B cell (primary cell): ENCODE results near the gene PAIP1. TPM values are rescaled to one million over a fixed set of nuclear protein-coding genes. Genes with fewer than 3 reads are reported as not detected.

Experiments used
- ATAC-seq: fragments of 200-7000 bp; cut with Tn5 transposase; one replicate; pipeline ENCODE4 v1.10.0; 2021; ENCODE audit warnings: low read depth, mild to moderate bottlenecking, moderate number of reproducible peaks, moderate library complexity
- CTCF ChIA-PET: fragments of 350-600 bp; sonication (Branson Sonifier 250); formaldehyde crosslinking; loops from one replicate; lab custom pipeline; 2021; ENCODE audit warnings: antibody characterized with exemption, inconsistent platforms; lab: Charles Lee
- POLR2A ChIA-PET: fragments of 350-600 bp; sonication (Branson Sonifier 250); formaldehyde crosslinking; loops from one replicate; lab custom pipeline; 2021; ENCODE audit warnings: antibody characterized with exemption; lab: Charles Lee
- DNase-seq: peaks from one replicate; pipeline ENCODE4 v3.0.0; 2013
- H2AFZ ChIP-seq: 2 replicates; pipeline ENCODE4 v1.6.1; 2012; ENCODE audit warnings: mild to moderate bottlenecking, low read depth, low read length; ENCODE audit not compliant: insufficient read depth, poor library complexity, severe bottlenecking
- H3K27ac ChIP-seq, 2 donors: 1 replicate in 1 of 2; 2 replicates in 1 of 2; pipeline ENCODE4 v1.5.1; 2012 to 2013; ENCODE audit warnings: low read length in 2 of 2, mild to moderate bottlenecking in 2 of 2, moderate library complexity in 1 of 2
- H3K27me3 ChIP-seq, 4 experiments: fragments of 200-600 bp in 1 of 4; sonication (generic) in 1 of 4; replicated peaks in 1 of 4; 1 replicate in 2 of 4; 2 replicates in 2 of 4; pipeline versions ENCODE4 v1.6.1 to v1.7.0; 2013 to 2016; ENCODE audit warnings: low read length in 3 of 4, mild to moderate bottlenecking in 2 of 4, mixed read lengths in 1 of 4, moderate library complexity in 1 of 4; ENCODE audit not compliant: insufficient read depth in 4 of 4, control insufficient read depth in 3 of 4; ENCODE audit errors: control extremely low read depth in 1 of 4
- H3K36me3 ChIP-seq, 2 experiments: replicated peaks in 1 of 2; 1 replicate in 1 of 2; 2 replicates in 1 of 2; pipeline versions ENCODE4 v1.6.1 to v1.7.1; 2013; ENCODE audit warnings: low read length in 1 of 2; ENCODE audit not compliant: insufficient read depth in 2 of 2, control insufficient read depth in 1 of 2; ENCODE audit errors: control extremely low read depth in 1 of 2, extremely low read depth in 1 of 2
- H3K4me1 ChIP-seq, 2 donors: fragments of 200-600 bp in 1 of 2; sonication (generic) in 1 of 2; 1 replicate in 1 of 2; 2 replicates in 1 of 2; pipeline versions ENCODE4 v1.5.1 to v1.6.1; 2013 to 2017; ENCODE audit warnings: low read length in 2 of 2; ENCODE audit not compliant: control insufficient read depth in 2 of 2, insufficient read depth in 2 of 2
- H3K4me2 ChIP-seq: replicated peaks from 2 replicates; pipeline ENCODE3; 2012; ENCODE audit warnings: mild to moderate bottlenecking, low read depth, low read length; ENCODE audit not compliant: poor library complexity, severe bottlenecking
- H3K4me3 ChIP-seq, 5 experiments: fragments of 200-600 bp in 1 of 5; sonication (generic) in 1 of 5; 1 replicate in 3 of 5; 2 replicates in 2 of 5; pipeline versions ENCODE4 v1.5.1 to v1.7.0; 2011 to 2016; ENCODE audit warnings: low read length in 4 of 5, mild to moderate bottlenecking in 4 of 5, low read depth in 2 of 5, control low read depth in 1 of 5, moderate library complexity in 1 of 5; ENCODE audit not compliant: insufficient read depth in 1 of 5; ENCODE audit errors: control extremely low read depth in 1 of 5, extremely low read depth in 1 of 5
- H3K79me2 ChIP-seq: fragments of 200-600 bp; sonication (generic); one replicate; pipeline ENCODE4 v1.6.0; 2016; ENCODE audit warnings: low read length; ENCODE audit not compliant: control insufficient read depth, insufficient read depth
- H3K9ac ChIP-seq: fragments of 200-600 bp; sonication (generic); 2 replicates; pipeline ENCODE4 v1.6.1; 2017; ENCODE audit warnings: mild to moderate bottlenecking, low read length, moderate library complexity
- H3K9me3 ChIP-seq, 3 donors: one replicate each; pipeline versions ENCODE4 v1.6.1 to v1.7.1; 2013; ENCODE audit warnings: low read length in 2 of 3; ENCODE audit not compliant: control insufficient read depth in 2 of 3, insufficient read depth in 1 of 3; ENCODE audit errors: control extremely low read depth in 1 of 3
- H4K20me1 ChIP-seq: 2 replicates; pipeline ENCODE4 v1.6.0; 2012; ENCODE audit warnings: mild to moderate bottlenecking, low read length; ENCODE audit not compliant: insufficient read depth, control insufficient read depth, poor library complexity, severe bottlenecking
- H3K27ac Mint-ChIP-seq: one replicate; pipeline ENCODE4 v1.8.0; 2021; ENCODE audit warnings: mixed read lengths
- H3K27me3 Mint-ChIP-seq: one replicate; pipeline ENCODE4 v1.8.0; 2021; ENCODE audit warnings: mixed read lengths
- H3K4me1 Mint-ChIP-seq: one replicate; pipeline ENCODE4 v1.8.0; 2021; ENCODE audit warnings: mixed read lengths
- H3K4me3 Mint-ChIP-seq: one replicate; pipeline ENCODE4 v1.8.0; 2021; ENCODE audit warnings: mixed read lengths
- H3K9me3 Mint-ChIP-seq: one replicate; pipeline ENCODE4 v1.8.0; 2022; ENCODE audit warnings: mixed read lengths; ENCODE audit not compliant: insufficient read depth
- EZH2 ChIP-seq: IDR thresholded peaks from 2 replicates; pipeline ENCODE4 v1.6.1; 2012; ENCODE audit warnings: borderline replicate concordance, low read depth, mild to moderate bottlenecking, moderate library complexity, low read length; ENCODE audit not compliant: insufficient read depth, poor library complexity, severe bottlenecking
- WGBS: methylation state at CpG from one replicate; pipeline ENCODE4 v1.1.5; 2013; ENCODE audit warnings: missing lambda C conversion rate; ENCODE audit not compliant: insufficient coverage; 5-methylcytosine and 5-hydroxymethylcytosine counted together
- intact Hi-C: fragments of 100-400 bp; cut with micrococcal nuclease; formaldehyde crosslinking; loops from one replicate; pipeline ENCODE4 v1.10.0; 2022
- polyA plus RNA-seq: library from polyadenylated mRNA; depleted of rRNA; stranded (reverse); fragments of >200 nt; gene quantifications from 2 replicates; pipeline ENCODE4 v1.2.3, GENCODE V29; 2012
- total RNA-seq, 2 donors: library from RNA; stranded (reverse); fragments of 120-200 nt in 1 of 2; gene quantifications; 1 replicate in 1 of 2; 2 replicates in 1 of 2; pipeline versions ENCODE4 v1.2.3 to v1.2.4, GENCODE V29; 2013 to 2022
- TF ChIP-seq, protein P1 (sequence below): fragments of 200-600 bp; IDR thresholded peaks from one replicate; pipeline ENCODE4 v1.8.0; 2022; ENCODE audit warnings: antibody characterized with exemption, mild to moderate bottlenecking

PAIP1 gene
- total and polyA plus RNA-seq, 2 donors (not counting 1 experiment from before 2014, with no cell fraction given): 23.0 to 31.8 TPM

- H3K27ac ChIP-seq: peak within 1 kb of the TSS; percentile 94 to 99
- peak within 1 kb of the TSS; percentile 77 for H3K4me2 ChIP-seq
- ChIA-PET POLR2A (interaction anchor here (0.6 to 2.6 kb wide), 21 partner anchors 32 to 1580 kb away, joined by 3 to 38 read pairs (median 9); partner anchors contain the start of genes C5orf34, FBXO4, HMGCS1 and NNT), CTCF (interaction anchor here (0.6 to 3.2 kb wide), 28 partner anchors 8 to 603 kb away, joined by 3 to 41 read pairs (median 6); partner anchors contain the start of genes C5orf34, CCL28, HMGCS1 and NNT)
- no peaks in the 10 kb centered on the region for H3K36me3 ChIP-seq
- ATAC-seq: peak; percentile 87
- TF ChIP-seq EZH2: no peak
- TF ChIP-seq, protein P1, sequence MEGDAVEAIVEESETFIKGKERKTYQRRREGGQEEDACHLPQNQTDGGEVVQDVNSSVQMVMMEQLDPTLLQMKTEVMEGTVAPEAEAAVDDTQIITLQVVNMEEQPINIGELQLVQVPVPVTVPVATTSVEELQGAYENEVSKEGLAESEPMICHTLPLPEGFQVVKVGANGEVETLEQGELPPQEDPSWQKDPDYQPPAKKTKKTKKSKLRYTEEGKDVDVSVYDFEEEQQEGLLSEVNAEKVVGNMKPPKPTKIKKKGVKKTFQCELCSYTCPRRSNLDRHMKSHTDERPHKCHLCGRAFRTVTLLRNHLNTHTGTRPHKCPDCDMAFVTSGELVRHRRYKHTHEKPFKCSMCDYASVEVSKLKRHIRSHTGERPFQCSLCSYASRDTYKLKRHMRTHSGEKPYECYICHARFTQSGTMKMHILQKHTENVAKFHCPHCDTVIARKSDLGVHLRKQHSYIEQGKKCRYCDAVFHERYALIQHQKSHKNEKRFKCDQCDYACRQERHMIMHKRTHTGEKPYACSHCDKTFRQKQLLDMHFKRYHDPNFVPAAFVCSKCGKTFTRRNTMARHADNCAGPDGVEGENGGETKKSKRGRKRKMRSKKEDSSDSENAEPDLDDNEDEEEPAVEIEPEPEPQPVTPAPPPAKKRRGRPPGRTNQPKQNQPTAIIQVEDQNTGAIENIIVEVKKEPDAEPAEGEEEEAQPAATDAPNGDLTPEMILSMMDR: no peak
- peak within 1 kb of the TSS; percentile 100 for H3K4me3 Mint-ChIP-seq
- H3K4me3 ChIP-seq: peak within 1 kb of the TSS; percentile 58 to 92 (median 89)
- H3K9me3 Mint-ChIP-seq: no peaks in the 10 kb centered on the region
- DNase-seq: peak; percentile 93
- under 1% methylated on average over 62 of the region's 62 CpGs for WGBS
- peak within 1 kb of the TSS; percentile 87 for H2AFZ ChIP-seq
- peak within 1 kb of the TSS; percentile 100 for H3K27ac Mint-ChIP-seq
- H3K9me3 ChIP-seq: no peaks in the 10 kb centered on the region
- no peaks in the 10 kb centered on the region for H4K20me1 ChIP-seq
- H3K4me1 ChIP-seq: peaks cover 22 to 23% of the 10 kb centered on the region in 2 donors
- H3K27me3 Mint-ChIP-seq: no peaks in the 10 kb centered on the region
- H3K4me1 Mint-ChIP-seq: peaks cover 33% of the 10 kb centered on the region
- H3K79me2 ChIP-seq: peaks cover 18% of the 10 kb centered on the region
- intact Hi-C loops: loop anchor here (1.0 to 10.0 kb wide), 14 partner anchors 32 to 1579 kb away; partner anchors contain the start of genes C5orf34, FBXO4, HMGCS1 and NNT
- H3K9ac ChIP-seq: peak within 1 kb of the TSS; percentile 93
- no peaks in the 10 kb centered on the region for H3K27me3 ChIP-seq
Measured at GRCh38 chr5:43483298-43484105, 73.4 kb downstream of the PAIP1 start, which contains the start of gene TMEM267. Gene TMEM267, minus strand, starts transcription at chr5:43483865. Its CDS starts 29,896 bp downstream, at chr5:43453969.
